IPS-20b (cell line): Measurements from ENCODE around the gene CXCR5.

ENCODE experiments used
- H3K27ac ChIP-seq: one replicate; pipeline ENCODE4 v1.5.1; 2013; ENCODE audit warnings: low read length
- H3K27me3 ChIP-seq: 2 replicates; pipeline ENCODE4 v1.6.1; 2013; ENCODE audit warnings: mild to moderate bottlenecking, low read length, inconsistent platforms; ENCODE audit not compliant: insufficient read depth
- H3K36me3 ChIP-seq: 2 replicates; pipeline ENCODE4 v1.6.1; 2013; ENCODE audit warnings: low read depth, mild to moderate bottlenecking, inconsistent platforms, low read length, moderate library complexity; ENCODE audit not compliant: insufficient read depth
- H3K4me1 ChIP-seq: 2 replicates; pipeline ENCODE4 v1.6.1; 2013; ENCODE audit warnings: mild to moderate bottlenecking, control low read depth, inconsistent platforms, low read length, moderate library complexity; ENCODE audit not compliant: insufficient read depth
- H3K4me3 ChIP-seq: 2 replicates; pipeline ENCODE4 v1.5.1; 2013; ENCODE audit warnings: mild to moderate bottlenecking, low read length, inconsistent platforms
- H3K9ac ChIP-seq: 2 replicates; pipeline ENCODE4 v1.6.1; 2013; ENCODE audit warnings: low read depth, mild to moderate bottlenecking, inconsistent platforms, low read length, moderate library complexity
- H3K9me3 ChIP-seq: 2 replicates; pipeline ENCODE4 v1.6.1; 2013; ENCODE audit warnings: mild to moderate bottlenecking, low read depth, low read length, inconsistent platforms; ENCODE audit not compliant: insufficient read depth

CXCR5 gene

GRCh38 chr11:118917481-118918127 lies 33.9 kb downstream of the CXCR5 start:
- Histone ChIP-seq H3K9ac (peak overlapping the region; percentile 74), H3K27me3 (no peaks in the 10 kb centered on the region), H3K4me1 (peaks cover 72% of the 10 kb centered on the region), H3K9me3 (no peaks in the 10 kb centered on the region), H3K27ac (peak overlapping the region; percentile 82), H3K4me3 (peak overlapping the region; percentile 47; the same call in 1 of the 2 replicates), H3K36me3 (no peaks in the 10 kb centered on the region)

- H3K9me3 ChIP-seq = no peaks in the 10 kb centered on the region
- peak overlapping the region; percentile 82 for H3K27ac ChIP-seq
- no peaks in the 10 kb centered on the region for H3K27me3 ChIP-seq
- peak overlapping the region; percentile 47; the same call in 1 of the 2 replicates for H3K4me3 ChIP-seq
- peaks cover 72% of the 10 kb centered on the region for H3K4me1 ChIP-seq
- H3K9ac ChIP-seq = peak overlapping the region; percentile 74
- no peaks in the 10 kb centered on the region for H3K36me3 ChIP-seq
Measured at GRCh38 chr11:118918128-118918685, 34.5 kb downstream of the CXCR5 start.

GRCh38 chr11:118918686-118919280 lies 35.1 kb downstream of the CXCR5 start:
- H3K27ac ChIP-seq = peak overlapping the region; percentile 5
- H3K36me3 ChIP-seq = no peaks in the 10 kb centered on the region
- peaks cover 75% of the 10 kb centered on the region for H3K4me1 ChIP-seq
- peak overlapping the region; percentile 66; the same call in 1 of the 2 replicates for H3K9ac ChIP-seq
- no peaks in the 10 kb centered on the region for H3K9me3 ChIP-seq
- peak overlapping the region; percentile 55 for H3K4me3 ChIP-seq
- H3K27me3 ChIP-seq = no peaks in the 10 kb centered on the region

DNA sequence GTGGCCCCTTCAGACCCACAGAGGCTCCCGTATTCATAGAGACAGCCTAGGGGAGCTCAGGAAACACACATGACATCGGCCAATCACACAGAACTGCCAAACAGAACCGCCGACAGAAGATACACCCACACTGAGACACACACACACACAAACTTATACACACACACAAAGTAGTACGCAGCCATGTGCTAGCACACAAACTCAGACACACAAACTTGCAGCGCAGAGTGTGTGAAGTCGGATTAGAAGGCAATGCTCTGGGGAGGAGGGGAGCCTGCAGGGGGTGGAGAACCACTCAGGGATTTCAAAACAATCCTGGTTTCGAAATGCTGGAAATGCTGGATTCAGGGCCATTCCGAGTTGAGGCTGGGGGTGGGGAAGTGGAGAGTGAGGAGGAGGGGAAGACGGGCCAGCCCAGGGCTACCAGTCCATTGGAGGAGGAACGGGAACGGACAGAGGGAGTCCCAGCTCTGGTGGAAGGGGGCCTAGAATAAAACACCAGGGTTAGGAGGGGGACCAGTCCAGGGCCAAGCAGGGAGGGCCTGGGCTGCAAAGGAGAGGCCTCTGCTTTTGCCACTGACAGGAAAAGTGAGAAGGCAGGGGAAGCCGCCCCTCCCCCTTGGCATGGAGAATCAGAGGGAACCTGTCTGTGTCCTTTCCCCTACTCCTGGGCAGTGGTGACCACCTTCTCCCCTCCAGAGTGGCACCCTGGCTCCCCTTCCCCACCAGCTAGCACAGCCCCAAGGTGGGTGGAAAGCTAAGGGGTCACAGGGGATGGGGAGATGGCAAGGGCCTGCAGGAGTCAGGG lies 37.6 kb downstream of the CXCR5 start:
- H3K27ac ChIP-seq = peak overlapping the region; percentile 35
- peaks cover 69% of the 10 kb centered on the region for H3K4me1 ChIP-seq
- peak overlapping the region; percentile 55 for H3K4me3 ChIP-seq
- no peaks in the 10 kb centered on the region for H3K9me3 ChIP-seq
- H3K27me3 ChIP-seq = peaks cover 3% of the 10 kb centered on the region; the same call in 1 of the 2 replicates
- H3K9ac ChIP-seq = peak overlapping the region; percentile 50; the same call in 1 of the 2 replicates
- no peaks in the 10 kb centered on the region for H3K36me3 ChIP-seq

DNA sequence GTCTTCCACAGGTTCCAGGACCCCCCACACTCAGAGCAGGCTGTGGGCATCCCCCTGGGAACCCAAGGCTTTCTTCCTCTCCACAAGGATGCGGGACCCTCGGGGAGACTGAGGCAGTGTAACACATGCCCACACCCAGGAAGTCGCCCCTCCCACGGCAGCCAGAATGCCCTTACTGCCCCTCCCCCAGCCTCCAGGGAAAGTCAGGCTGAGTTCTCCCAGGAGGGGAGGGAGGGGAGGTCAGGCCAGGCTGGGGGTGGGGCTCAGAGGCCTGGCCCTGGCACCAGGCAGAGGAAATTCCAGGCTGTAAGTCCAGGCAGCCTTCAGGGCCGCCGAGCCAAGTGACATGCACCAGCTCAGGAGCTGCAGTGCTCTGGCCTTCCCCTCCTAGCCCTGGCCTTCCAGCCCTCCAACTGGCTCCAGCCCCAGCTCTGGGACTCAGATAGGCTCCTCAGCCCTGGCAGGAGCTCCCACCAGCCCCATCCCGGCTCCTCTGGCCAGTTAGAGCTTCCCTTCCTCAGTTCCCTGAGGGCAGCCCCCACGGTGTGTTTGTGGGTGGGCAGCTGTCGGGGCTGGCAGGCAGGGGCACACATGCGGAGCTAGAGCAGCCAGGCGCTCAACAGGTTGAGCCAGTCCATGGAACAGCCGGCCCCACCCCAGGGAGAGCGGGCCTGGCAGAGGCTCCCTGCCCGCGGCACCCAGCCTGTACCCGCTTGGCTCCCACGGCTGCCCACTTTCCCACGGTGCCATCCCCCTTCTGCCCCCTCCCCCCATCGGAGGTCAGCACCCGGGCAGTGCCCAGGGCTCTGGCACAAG lies 38.4 kb downstream of the CXCR5 start:
- peak overlapping the region; percentile 55 for H3K4me3 ChIP-seq

DNA sequence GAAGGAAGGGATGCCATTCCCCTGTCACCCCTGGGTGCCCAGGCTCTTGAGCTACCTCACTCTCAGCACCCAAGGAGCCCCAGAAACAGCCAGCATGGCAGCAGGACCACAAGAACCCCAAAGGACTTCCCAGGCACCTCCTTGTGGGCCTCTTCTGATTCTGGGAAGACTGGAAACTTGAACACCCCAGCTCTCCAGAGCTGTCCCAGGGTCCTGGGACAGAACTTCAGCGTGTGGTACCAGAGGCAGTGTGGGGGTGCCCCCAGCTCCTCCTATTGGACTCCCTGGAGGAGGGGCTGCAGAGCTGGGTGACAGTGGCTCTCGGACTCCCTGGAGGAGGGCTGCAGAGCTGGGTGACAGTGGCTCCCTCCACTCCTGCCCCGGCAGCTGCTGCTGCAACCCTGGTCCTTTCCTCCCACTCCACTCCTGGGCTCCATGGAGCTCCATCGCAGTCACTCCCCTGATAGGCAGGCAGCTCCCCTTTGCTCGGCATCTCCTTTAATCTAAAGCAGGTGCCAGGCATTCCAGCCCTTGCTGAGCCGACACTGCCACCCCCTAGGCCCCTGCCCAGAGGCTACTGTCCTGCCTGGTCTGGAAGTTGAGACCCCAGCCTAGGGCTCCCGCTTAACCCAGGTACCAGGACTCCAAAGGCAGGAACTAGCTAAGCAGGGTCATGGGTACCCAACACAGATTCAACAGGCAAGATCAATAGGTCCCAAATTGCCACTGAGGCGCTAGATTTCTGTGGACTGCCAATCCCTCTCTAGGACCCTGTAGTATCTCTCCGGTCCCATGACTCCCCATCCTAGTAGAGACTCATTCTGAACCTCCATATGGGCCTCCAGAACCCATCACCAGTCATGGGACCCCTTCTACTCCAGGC lies 39.3 kb downstream of the CXCR5 start:
- Histone ChIP-seq H3K9me3 (no peaks in the 10 kb centered on the region), H3K9ac (peak overlapping the region; percentile 75; the same call in 1 of the 2 replicates), H3K4me1 (peaks cover 62% of the 10 kb centered on the region), H3K36me3 (no peaks in the 10 kb centered on the region), H3K4me3 (peak overlapping the region; percentile 98), H3K27ac (no peak overlapping the region), H3K27me3 (peaks cover 16% of the 10 kb centered on the region)

More for the DNA sequence above, 38.4 kb downstream of the CXCR5 start:
- Histone ChIP-seq H3K27ac (peak overlapping the region; percentile 35), H3K9ac (peak overlapping the region; percentile 50; the same call in 1 of the 2 replicates), H3K27me3 (peaks cover 11% of the 10 kb centered on the region), H3K9me3 (no peaks in the 10 kb centered on the region), H3K36me3 (no peaks in the 10 kb centered on the region), H3K4me1 (peaks cover 64% of the 10 kb centered on the region)

DNA sequence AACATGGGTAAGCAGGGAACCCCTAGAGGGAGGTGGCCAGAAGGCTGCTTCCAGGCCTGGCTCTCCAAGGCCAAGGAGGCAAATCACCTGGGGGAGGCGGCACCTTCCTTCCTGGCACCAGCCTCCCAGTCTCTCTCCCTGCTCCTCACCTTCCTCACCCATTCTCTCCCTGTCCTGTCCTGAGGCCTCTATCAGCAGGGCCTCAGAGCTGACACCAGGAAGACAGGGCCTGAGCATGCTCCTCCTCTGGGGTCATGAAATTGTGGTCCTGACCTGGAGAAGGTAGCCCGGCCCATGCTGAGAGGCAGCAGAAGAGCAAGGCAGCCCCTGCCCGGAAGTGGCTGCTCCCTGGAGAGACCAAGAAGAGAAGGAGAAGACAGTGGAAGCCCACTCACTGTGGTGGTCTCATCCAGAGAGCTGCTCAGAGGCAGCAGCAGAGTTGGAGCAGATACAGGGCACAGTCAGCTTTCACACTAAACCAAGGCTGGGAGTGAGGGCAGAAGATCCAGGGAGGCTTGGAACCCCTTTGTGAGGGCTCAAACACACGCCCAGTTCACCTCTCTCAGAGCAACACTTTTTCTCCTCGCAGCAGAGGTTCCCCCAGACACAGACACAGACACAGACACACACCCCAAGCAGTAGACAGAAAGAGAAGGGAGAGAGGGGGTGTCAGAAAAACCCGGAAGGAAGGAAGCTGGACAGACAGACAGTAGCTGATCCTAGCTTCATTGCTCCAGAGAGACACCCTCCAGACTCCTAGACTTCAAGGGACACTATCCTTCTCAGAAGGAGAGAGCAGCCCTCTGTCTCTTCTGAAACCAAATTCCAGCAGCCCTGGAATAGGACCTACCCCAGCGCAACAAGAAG lies 40.3 kb downstream of the CXCR5 start:
- H3K4me1 ChIP-seq = peaks cover 56% of the 10 kb centered on the region
- H3K9ac ChIP-seq = peak overlapping the region; percentile 75; the same call in 1 of the 2 replicates
- no peaks in the 10 kb centered on the region for H3K9me3 ChIP-seq
- no peak overlapping the region for H3K27ac ChIP-seq
- peak overlapping the region; percentile 98 for H3K4me3 ChIP-seq
- H3K27me3 ChIP-seq = peaks cover 16% of the 10 kb centered on the region
- H3K36me3 ChIP-seq = no peaks in the 10 kb centered on the region

- H3K27ac ChIP-seq = no peak overlapping the region
- H3K4me1 ChIP-seq = peaks cover 47% of the 10 kb centered on the region
- no peaks in the 10 kb centered on the region for H3K36me3 ChIP-seq
- peak overlapping the region; percentile 75; the same call in 1 of the 2 replicates for H3K9ac ChIP-seq
- H3K27me3 ChIP-seq = peaks cover 16% of the 10 kb centered on the region
- H3K9me3 ChIP-seq = no peaks in the 10 kb centered on the region
- peak overlapping the region; percentile 98 for H3K4me3 ChIP-seq
Measured at GRCh38 chr11:118924591-118925585, 41.2 kb downstream of the CXCR5 start.

- Histone ChIP-seq H3K27me3 (peaks cover 30% of the 10 kb centered on the region), H3K4me1 (peaks cover 33% of the 10 kb centered on the region), H3K27ac (no peak overlapping the region), H3K36me3 (no peaks in the 10 kb centered on the region), H3K4me3 (peak overlapping the region; percentile 84), H3K9ac (no peak overlapping the region; the same call in 1 of the 2 replicates), H3K9me3 (no peaks in the 10 kb centered on the region)
Measured at GRCh38 chr11:118927554-118928100, 43.9 kb downstream of the CXCR5 start.
